Stimulated activated CD8-positive, alpha-beta memory T cell treated with anti-CD3 and anti-CD28 coated beads, Interleukin-15, amount 100 ng/mL, for 4 hours (primary cell): Measurements from ENCODE around the gene KRTAP10-9.
"Not testable (repeated sequence)": the region's sequence is repeated elsewhere in the genome, so short reads cannot be mapped to it uniquely, and the experiment has no call there.

Experiments
- DNase-seq, 2 donors: peaks; one replicate each; pipeline ENCODE4 v3.0.0-alpha.2; 2020; ENCODE audit warnings: low read depth in 2 of 2

The KRTAP10-9 gene, protein sequence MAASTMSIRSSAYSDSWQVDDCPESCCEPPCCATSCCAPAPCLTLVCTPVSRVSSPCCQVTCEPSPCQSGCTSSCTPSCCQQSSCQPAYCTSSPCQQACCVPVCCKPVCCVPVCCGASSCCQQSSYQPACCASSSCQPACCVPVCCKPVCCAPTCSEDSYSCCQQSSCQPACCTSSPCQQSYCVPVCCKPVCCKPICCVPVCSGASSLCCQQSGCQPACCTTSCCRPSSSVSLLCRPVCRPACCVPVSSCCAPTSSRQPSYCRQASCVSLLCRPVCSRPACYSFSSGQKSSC

GRCh38 chr21:44626673-44627143 is at the start of gene KRTAP10-9:
Gene KRTAP10-9, plus strand, starts transcription at chr21:44627093. Its CDS starts 79 bp downstream, at chr21:44627172.
- no peak for DNase-seq

- no peak for DNase-seq
Measured at GRCh38 chr21:44578371-44579055, 48.4 kb upstream of the KRTAP10-9 start.

DNA sequence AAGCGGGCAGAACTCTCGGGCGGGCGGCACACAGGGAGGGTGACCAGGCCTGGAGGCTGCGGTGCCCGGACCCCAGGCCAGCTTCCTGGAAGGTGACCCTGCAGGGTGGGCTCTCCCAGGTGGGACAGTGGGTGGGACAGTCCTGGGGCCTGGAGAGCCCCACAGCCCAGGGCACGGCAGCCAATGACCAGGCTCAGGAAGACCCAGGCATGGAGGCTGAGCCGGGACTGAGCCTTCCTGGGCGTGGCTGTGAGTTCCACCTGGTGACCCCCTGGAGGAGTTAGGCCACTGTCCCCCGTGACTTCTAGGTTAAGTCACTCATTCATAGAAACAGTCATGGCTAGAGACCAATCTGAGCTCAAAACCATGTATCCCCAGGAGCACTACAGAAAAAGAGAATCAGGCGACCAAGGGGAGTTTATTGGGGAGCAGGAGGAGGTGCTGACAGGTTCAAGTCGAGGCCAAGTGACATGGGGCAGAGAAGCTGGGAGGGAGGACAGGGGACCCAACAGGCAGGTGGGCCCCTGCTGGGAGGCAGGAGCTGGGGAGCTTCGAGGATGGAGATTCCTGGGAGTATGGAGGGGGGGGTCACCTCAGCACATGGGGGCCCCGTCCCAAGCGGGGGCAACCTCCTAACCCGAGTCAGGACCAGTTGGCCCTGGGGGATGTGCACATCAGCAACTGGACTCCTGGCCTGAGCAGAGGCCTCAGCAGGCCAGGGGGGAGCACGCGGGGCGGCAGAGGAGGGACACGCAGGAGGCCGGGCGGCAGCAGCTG is 47.6 kb upstream of the KRTAP10-9 start:
- no peak for DNase-seq

DNA sequence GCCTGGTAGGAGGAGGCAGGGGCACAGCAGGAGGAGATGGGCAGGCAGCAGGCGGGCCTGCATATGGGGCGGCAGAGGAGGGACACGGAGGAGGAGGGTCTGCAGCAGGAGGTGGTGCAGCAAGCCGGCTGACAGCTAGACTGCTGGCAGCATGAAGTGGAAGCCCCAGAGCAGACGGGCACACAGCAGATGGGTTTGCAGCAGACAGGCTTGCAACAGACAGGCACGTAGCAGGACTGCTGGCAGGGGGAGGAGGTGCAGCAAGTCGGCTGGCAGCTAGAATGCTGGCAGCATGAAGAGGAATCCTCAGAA is 47.1 kb upstream of the KRTAP10-9 start:
- no peak for DNase-seq

- not testable (repeated sequence) for DNase-seq
Measured at GRCh38 chr21:44580231-44580821, 46.6 kb upstream of the KRTAP10-9 start, which contains the start of gene KRTAP10-5. Gene KRTAP10-5, minus strand, starts transcription at chr21:44580604. Its CDS starts 26 bp downstream, at chr21:44580578.

DNA sequence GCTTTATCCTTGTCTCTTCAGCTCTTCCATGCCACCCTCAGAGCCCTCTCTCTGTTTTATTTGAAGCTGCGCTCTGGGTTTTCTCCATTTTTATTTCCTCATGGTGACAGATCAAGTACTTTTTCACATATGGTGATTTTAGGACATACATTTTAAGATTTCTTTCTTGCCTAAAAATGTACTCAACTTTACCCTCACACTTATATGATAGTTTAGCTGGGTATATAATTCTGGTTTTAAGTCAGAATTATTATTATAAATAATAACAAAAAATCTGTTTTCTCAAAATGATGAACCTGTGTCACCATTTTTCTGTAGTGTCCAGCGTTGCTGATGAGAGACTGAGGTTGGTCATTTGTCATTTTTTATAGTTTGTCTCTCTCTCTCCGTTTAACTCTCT is 45.7 kb upstream of the KRTAP10-9 start:
- no peak for DNase-seq

DNA sequence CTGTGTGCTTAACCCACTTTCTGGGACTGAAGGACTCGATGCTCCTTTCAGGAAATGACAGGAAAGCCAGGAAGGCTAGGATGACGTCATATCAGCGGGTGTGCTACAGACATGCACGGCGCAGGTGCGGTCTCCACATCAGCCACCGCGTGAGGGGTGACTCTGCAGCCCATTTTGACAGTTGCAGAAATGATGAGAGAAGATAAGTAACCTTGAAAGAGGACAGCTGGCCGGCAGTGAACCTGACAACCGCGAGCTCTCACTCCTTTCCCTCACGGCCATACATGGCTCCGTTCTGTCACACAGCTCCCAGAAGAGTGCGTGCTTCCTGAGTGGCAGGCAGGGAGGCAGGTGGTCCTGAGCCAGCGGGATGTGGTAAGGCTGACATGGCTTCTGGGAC is 44.8 kb upstream of the KRTAP10-9 start:
- DNase-seq = no peak

DNA sequence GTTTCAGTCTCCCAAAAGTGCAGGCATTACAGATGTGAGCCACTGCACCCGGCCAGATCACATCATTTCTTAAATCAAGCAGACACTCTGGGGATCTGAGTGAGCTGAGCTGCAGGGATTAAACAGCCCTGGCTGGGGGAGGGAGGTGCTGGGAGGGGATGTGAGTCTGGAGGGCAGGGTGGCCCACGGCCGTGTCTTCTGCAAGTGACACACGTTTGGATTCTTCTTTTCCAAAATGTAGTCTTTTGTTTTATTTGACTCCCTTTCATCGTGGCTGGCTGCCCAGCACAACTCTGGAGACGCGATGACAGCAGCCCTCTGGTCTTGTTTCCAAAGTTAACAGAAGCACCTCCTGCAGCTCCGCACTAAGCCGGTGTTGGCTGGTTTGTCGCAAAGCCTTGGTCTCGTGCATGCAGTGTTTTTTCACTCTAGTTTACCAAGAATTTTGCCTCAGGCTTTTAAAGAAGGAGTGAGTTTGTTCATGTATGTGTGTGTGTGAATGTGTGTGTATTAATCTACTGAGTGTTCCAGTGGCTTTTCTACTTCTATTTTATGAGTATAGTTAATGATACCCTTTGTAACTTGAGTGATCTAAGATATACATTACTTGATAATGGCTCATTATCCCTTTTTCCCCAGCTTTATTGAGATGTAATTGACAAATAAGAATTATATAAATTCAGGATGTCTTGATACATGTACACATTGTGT is 43.6 kb upstream of the KRTAP10-9 start:
- no peak for DNase-seq

DNA sequence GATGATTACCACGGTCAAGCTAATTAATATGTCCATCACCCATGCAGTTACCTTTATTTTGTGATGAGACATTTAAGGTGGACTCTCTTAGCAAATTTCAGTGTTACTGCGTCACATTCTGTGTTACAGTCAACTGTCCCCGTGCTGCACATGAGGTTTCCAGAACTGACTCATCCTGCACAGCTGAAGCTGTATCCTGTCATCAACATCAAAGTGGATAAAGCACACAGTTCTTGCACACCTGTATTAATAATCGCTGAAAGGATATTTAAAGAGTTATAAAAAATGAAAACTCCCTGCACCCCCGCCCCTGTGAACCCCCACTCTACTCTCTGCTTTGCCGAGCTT is 43.1 kb upstream of the KRTAP10-9 start:
- no peak for DNase-seq

DNA sequence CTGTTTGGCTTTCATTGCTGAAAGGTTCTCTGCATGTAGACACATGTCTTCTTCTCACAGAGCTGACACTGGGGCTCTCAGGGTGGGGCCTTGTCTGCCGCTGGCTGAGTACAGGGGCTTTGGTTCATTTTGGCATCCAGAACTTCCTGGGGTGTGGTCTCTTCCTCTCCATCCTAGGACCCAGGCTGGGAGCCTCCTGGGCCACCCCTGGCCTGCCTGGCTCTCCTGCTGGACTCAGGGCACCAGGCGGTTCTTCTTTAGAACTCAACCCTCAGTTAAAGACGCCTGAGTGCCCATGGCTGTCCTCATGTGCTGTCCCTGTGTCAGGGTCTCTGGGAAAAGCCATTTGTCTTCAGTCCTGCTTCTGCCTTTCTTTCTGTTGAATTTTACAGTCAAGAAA is 41.0 kb upstream of the KRTAP10-9 start:
- no peak for DNase-seq

DNA sequence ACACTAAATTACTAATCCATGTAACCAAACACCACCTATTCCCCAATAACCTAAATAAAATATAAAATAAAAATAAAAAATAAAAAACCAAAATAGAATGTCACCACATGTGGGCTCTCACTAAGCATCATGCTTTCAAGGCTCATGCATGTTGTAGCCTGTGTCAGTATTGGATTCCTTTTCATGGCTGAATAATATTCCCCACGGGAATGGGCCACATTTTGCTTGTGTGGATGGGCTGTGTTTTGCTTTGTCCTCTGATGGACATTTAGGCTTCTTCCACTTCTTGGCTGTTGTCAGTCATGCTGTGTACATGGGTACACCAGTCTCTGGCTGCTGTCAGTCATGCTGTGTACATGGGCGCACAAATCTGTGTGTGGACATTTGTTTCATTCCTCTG is 37.8 kb upstream of the KRTAP10-9 start:
- no peak for DNase-seq

GRCh38 chr21:44589586-44590305 is 37.1 kb upstream of the KRTAP10-9 start:
- no peak for DNase-seq

DNA sequence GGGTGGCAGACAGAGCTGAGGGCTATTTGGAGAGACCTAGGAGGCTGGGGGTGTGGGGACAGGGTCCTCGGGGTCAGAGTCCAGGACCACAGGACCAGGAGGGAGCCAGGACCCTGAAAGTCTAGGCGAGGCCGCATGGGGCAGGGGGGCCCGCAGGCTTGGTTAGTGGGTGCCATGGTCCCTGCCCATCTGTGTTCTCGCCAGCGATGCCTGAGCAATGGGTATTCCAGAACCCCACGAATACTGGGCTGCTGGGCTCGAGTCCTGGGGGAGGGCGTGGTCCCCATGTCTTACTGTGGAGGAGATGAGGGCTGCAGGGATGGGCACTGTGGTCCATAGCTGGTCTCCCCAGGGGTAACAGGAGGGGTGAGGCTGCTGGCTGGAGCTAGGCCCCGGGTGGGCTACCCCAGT is 36.6 kb upstream of the KRTAP10-9 start:
- DNase-seq = no peak

GRCh38 chr21:44590897-44591800 is 35.7 kb upstream of the KRTAP10-9 start:
- not testable (repeated sequence) for DNase-seq

DNA sequence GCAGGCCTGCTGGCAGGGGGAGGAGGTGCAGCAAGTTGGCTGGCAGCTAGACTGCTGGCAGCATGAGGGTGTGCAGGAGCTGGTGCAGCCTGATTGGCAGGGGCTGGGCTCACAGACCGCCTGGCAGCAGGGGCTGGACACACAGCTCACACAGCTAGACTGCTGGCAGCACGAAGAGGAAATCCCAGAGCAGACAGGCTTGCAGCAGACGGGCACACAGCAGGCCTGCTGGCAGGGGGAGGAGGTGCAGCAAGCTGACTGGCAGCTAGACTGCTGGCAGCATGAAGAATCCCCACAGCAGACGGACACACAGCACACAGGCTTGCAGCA is 35.1 kb upstream of the KRTAP10-9 start:
- DNase-seq = not testable (repeated sequence)

DNA sequence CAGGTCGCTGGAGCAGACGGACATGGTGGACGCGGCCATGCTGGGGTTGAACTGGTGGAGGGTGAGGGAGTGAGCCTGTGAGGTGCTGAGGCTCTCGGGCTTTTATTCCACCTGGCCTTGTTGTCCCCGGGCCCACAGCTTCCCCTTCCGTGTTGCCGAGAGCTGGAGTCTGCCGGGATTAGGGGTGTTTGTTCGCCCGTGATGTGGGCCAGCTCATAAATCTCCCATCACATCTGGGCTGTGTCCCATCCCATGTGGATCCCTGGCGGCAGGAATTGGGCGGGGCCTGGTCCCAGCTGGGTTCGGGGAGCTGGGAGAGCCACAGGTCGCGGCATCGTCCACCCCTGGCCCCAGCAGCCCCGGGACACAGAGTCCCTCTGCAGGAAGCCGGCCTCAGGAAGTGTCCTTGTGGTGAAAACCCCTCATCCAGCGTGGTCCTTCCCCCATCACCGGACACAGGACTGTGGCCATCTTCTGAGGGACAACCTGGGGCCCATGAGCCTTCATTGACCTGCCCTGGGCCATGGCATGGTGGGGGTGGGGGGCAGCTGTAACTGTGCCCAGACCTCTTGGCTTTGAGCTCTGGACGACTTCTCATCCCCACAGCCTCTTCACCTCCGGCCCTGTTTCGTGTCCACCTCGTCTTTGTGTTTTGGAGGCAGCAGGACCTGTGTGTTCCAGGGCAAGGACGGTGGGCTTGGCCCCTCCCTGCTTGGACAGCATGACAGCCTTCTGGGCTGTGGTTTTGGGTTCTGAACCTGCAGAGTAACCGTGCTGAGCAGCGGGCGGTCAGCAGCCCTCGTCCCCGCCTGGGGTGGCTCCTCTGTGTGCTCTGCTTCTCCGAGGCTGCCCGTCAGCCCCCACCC is 34.2 kb upstream of the KRTAP10-9 start, which contains the start of gene KRTAP10-6:
Gene KRTAP10-6 (minus strand): TSS at position 60 of the 866 bp plus-strand sequence. CDS start 21 bp downstream, at position 39.
- no peak for DNase-seq

- DNase-seq = no peak
Measured at GRCh38 chr21:44593598-44594405, 33.1 kb upstream of the KRTAP10-9 start.

- no peak for DNase-seq
Measured at GRCh38 chr21:44594406-44594916, 32.4 kb upstream of the KRTAP10-9 start.
